GM10847 (cell line): Measurements from ENCODE around the gene ZC3H8.

Source experiments
- POLR2A ChIP-seq: IDR thresholded peaks from 2 replicates; pipeline ENCODE4 v1.6.1; 2011; ENCODE audit not compliant: insufficient read length; ENCODE audit errors: extremely low read depth

Gene ZC3H8

GRCh38 chr2:112162956-112163355, 91.9 kb downstream of the ZC3H8 start:
- no peak for TF ChIP-seq POLR2A

DNA sequence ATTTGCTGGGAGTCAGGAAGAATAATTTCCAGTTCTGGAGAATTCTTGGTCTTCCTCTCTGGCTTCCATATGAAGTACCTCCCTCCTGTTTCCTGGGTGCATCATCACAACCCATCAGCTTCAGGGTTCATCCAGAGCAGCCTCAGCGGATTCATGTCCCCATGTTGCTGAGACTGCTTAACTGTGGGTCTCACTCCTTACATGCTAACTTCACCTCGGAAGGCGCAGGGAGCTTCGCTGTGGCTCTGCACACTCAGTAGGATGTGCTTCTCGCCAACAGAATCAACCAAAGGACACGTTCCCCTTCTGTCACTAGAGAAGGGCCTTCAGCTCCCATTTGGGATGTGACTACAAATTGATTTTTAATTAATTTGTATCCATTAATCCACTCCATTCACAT, 92.5 kb downstream of the ZC3H8 start:
- TF ChIP-seq POLR2A: no peak
